HG02943 (cell line): ENCODE results near the gene NIPA2.
"Not testable (repeated sequence)": the region's sequence is repeated elsewhere in the genome, so short reads cannot be mapped to it uniquely, and the experiment has no call there.

Experiments
- ATAC-seq: cut with Tn5 transposase; IDR thresholded peaks from one replicate; pipeline ENCODE4 v1.9.1; 2021; ENCODE audit warnings: mild to moderate bottlenecking, low read depth, moderate library complexity; ENCODE audit not compliant: unreplicated experiment

NIPA2 gene

DNA sequence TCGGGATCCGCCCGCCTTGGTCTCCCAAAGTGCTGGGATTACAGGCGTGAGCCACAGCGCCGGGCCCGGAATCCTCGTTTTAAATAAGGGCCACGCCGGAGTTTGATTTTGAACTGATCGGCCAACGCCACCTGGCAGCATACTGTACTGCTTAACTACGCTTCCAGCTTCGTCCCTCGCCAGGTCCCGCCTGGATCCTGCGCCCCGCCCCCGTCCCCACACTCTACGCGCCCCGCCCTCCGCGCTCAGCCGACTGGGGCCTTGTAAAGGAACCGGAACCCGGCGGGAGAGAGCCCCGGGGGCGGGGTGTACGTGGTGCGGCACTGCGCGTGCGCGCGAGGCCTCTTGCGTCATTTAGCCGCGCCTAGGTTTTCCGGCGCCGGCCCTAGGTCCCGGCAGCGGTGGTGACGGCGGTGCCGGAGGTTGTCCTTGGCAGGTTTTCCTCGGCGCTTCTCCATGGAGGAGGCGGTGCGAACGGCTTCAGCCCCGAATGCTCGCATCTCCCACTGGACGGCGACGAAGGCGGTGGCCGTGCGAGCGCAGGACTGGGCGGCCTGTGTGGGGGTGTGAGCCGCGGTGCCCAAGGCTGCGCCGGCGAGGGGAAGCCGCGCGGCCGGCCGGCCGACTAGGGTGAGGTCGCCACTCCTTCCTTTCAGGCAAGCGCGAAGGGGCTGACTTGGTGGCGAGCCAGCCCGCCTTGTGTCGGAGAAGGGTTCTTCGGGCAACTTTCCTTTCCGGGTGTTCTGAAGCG lies at the start of gene NIPA2:
TSS of gene NIPA2 (plus strand) at position 375 of the 751 bp plus-strand sequence. CDS start 13,066 bp downstream, outside the sequence.
- peak; percentile 77 for ATAC-seq

DNA sequence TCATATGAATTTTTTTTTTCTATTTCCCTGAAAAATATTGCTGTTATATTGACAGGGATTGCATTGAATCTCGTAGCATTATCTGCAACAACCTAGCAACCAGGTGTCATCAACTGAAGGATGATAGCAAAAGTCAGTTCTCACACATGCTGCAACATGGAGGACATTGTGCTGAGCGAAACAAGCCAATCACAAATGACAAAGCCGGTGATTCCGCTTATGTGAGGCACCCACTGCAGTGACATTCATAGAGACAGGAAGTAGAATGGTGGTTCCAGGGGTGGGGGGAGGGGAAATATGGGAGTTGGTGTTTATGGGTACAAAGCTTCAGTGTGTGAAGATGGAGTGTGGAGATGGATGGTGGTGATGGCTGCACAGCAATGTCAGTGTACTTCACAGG lies 44.4 kb upstream of the NIPA2 start:
- no peak for ATAC-seq

DNA sequence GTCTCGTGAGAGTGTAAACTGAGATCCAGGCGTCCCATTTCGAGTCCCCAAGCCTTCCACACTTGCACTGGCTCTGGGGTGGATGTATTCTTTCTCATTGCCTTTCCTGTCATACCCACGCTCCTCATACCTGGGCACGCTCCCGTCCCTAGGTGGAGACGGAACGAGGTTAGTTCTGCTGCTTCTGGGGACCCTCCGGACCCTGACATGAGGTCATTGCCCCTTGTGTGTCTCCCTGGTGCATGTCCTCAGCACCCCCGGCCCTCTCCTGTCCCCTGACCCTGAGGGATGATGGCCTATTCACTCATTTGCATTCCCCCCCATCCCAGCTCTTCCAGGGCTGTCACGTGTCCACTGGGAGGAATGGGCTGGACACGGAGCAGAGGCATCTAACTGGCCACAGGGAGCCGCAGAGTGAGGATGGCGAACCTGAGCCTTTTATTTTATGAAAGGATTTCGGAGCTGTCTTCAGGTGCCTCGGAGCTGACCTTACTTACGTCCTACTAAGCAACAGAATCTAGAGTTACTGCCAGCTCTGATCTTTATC lies 43.8 kb upstream of the NIPA2 start:
- no peak for ATAC-seq

DNA sequence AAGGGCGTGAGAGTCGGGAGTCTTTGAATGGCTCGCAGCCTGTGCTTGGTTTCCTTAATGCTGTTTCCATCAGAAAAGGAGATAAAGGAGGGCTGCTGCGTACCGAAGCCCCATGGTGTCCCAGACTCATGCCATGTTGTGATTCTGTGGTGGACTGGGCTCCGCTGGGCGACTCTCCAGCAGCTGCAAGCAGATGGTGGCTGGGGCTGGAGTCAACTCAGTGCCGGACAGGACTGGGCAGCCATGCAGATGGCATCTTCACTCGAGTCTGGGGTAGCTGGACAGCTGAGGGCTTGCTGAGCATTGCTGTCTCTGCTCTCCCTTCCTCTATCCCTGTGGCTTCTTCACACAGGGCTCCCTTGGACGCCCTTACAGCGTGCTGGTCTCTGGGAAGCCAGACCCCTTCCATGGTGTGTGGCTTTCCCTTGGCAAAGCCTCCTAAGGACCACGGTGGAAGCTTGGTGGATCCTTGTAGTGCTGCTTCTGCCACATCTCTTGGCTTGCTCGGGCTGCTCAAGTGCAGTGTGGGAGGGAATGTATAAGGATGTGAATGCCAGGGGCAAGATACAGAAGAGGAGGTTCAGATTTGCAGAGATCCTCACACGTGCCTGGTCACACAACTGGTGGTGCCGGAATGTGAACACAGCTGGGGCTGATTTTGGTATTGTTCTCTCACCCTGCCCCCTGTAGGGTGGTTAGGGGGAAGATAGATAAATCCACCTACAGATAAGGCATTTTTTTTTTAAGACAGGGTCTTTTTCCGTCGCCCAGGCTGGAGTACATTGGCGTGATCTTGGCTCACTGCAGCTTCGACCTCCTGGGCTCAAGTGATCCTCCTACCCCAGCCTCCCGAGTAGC lies 43.0 kb upstream of the NIPA2 start:
- no peak for ATAC-seq

DNA sequence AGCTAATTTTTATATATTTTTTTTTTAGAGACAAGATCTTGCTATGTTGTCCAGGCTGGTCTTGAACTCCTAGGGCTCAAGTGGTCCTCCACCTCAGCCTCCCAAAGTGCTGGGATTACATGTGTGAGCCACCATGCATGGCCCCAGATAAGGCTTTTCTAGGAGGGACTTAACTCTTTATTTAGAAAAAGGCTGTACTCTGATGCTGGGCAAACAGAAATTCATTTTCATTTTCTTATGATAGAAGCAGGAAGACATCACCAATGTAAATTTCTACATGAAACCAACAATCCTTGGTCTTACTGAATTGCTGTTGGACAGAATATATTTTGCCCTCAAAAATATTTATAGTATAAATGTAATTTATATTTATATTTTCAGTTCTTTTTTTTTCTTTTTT lies 42.4 kb upstream of the NIPA2 start:
- no peak for ATAC-seq

DNA sequence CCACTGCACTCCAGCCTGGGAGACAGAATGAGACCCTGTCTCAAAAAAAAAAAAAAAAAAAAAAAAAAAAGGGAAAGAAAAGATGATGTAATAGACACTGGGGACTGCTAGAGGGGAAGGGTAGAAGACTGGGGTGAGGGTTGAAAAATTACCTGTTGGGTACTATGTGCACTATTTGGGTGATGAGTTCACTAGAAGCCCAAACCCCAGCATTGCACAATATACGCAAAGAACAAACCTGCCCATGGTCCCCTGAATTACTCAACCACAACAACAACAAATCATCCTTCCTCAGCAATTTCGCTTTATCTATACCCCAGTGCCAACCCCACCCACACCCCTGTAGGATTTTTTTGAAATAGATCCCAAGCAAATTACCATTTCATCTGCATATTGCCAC lies 38.6 kb upstream of the NIPA2 start:
- no peak for ATAC-seq

DNA sequence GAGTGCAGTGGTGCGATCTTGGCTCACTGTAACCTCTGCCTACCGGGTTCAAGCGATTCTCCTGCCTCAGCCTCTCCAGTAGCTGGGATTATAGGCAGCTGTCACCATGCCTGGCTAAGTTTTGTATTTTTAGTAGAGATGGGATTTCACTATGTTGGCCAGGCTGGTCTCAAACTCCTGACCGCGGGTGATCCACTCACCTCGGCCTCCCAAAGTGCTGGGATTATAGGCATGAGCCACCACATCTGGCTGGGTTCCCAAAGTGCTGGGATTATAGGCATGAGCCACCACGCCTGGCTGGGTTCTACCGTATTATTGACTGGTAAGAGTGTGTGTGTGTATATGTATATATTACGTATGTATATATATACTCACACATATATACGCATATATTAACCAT lies 35.5 kb upstream of the NIPA2 start:
- not testable (repeated sequence) for ATAC-seq

DNA sequence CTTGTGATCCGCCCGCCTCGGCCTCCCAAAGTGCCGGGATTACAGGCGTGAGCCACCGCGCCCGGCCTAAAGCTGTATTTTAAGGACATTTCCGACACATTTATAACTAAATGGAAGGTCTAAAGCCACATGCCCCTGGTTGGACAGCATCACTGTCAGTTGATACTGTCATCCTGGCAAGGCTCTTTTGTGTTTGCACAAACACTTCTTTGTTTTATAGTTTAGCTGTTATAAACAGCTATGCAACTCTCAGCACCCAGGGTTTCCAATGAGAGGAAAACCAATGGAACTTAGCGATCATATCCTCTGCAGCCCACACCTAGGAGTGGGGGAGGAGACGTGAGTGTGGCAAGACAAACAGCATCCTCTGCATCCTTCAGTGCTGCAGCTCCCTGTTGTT lies 32.3 kb upstream of the NIPA2 start:
- no peak for ATAC-seq

DNA sequence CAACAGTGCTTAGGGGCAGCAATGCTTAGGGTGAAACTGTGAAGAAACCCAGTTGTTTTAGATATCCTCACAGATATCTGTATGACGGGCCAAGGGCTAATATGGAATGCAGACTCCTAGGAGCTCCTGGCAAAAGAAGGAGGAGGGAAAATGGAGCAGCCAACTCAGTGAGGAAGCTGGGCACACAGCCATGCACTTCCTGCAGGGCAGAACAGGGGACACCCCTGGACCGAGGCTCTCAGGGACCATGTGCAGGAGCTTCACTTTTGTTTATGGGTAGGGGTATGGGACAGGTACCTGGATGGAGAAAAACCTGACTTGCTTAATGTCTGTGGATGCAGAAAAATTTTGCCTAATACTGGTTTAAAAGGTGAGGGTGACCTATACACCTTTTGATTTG lies 31.8 kb upstream of the NIPA2 start:
- ATAC-seq = no peak

DNA sequence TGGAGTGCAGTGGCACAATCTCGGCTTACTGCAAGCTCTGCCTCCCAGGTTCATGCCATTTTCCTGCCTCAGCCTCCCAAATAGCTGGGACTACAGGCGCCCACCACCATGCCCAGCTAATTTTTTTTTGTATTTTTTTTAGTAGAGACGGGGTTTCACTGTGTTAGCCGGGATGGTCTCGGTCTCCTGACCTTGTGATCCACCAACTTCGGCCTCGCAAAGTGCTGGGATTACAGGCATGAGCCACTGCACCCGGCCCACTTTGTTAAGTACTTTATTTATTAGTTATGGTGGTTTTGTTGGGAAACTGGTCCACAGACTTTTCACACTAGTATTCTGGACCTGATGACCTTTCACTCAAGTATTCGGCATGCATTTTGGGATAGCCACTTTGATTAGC lies 30.6 kb upstream of the NIPA2 start:
- not testable (repeated sequence) for ATAC-seq

DNA sequence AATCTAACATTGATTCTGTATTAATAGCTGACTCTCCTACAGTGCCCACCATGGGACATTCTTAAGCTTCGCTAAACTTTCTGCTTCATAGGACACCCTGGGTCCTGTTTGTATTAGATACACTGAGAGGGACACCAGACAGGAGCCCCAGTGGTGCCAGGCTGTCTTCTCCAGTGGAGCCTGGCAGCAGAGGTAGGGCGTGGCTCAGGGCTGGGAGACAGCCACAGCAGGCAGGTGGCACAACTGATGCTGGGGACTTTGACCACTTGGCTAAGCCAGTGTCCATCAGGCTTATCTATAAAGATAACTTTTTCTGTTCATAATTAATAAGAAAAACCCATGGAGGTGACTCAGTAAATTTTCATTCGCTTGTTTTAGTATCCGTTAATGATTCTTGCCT lies 30.2 kb upstream of the NIPA2 start:
- no peak for ATAC-seq

DNA sequence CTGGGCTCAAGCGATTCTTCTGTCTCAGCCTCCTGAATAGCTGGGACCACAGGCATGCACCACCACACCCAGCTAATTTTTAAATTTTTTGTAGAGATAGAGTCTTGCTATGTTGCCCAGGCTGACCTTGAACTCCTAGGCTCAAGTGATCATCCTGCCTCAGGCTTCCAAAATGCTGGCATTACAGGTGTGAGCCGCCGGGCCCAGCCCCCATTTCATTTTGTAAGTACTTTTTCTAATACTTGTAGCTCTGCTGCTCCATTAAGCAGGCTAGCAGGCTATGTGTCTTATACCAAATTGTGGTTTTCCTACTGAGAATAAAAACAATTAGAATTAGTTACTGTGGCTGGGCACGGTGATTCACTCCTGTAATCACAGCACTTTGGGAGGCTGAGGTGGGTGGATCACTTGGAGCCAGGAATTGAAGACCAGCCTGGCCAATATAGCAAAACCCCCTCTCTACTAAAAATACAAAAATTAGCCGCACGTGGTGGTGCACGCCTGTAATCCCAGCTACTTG lies 29.6 kb upstream of the NIPA2 start:
- no peak for ATAC-seq

DNA sequence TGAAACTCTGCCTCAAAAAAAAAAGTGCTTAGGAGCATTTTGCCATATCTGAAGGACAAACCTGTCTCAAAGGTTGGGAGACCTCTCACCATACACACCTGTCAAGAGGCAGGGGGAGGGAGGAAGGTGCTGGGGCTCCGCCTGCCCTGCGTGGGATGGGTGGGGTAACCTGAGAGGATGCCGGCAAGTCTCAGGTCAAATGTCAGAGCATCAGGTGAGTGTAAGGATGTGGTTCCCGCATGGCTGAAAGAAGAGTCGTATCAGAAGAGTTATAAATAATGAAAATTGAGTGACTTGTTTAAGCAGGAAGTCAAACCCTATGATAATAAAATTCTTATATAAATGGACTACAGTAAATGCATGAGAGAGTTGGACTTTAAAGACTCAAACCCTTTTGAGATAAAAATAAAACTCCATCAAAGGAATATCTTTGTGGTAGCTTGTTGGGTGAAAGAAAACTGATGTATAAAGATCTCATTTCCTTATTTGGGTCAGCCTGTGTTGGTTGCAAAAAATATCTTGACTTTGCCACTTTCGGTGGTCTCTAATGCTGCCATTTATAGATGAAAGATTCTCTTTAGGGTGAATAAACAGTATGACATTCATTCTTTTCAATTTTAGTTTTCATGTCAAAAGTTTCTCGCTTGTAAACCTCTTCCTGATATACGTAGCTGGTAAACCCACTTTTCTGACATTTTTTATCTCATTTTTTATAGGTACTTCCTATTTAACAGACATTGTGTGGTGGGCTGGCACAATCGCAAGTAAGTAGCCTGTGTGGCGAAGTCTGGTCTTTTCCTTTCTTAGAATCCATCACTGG lies 28.2 kb upstream of the NIPA2 start:
- ATAC-seq = no peak

DNA sequence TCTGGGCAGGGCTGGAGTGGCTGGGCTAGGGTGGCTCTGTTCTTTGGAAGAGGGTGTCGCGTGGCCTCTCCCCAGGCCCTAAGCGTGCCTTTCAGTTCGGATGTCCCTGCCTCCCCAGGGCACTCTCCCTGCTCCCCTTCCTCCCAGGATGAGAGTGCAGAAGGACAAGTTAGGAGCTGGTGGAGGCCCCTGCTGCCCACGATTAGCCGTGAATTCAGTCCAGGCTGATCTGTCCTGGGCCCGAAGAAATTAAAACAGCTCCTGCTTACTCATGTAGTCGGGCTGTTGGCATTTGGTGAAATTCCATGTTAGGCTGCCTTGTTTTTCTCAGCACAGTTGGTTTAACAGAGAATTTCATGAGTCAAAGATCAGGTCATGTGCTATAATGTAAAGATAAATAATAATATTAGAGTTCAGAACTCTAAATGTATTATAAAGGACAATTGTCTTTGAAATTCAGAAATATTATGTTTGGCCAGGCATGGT lies 27.6 kb upstream of the NIPA2 start:
- ATAC-seq = no peak

DNA sequence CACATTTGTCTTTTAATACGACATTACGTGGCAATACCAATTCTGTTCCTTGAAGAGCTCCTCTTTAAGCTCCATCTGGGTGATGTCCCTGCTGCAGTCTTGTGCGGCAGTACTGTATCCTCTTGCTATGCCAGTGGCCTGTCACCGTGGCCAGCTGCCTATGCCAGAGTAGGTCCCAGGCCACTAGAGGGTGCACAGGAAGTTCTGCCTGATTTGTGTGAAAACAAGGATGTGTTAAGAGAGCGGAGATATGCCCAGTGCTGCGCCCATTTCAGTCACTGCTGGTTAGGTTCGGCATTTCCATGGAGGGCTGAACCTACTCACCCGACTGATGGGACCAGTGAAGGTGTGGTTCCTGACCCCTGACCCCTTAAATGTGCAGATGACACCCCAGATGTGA lies 26.8 kb upstream of the NIPA2 start:
- ATAC-seq = no peak

DNA sequence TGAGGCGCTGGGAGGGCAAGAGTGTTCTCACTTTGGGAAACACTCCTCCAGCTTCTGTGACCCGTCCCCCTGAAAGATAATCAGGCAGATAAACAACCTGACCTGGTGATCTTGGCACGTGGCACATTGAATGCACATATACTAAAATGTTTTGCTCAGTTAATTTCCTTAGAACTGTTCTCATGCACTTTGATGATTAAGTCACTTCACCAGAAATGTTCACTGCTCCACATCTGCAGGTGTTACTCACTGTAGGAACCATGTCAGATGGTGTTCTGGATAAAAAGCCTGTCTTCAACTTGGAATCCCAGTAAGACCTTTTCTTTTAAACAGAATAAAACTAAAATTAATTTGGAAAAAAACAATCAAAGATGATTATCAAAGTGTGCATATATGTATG lies 24.6 kb upstream of the NIPA2 start:
- no peak for ATAC-seq

DNA sequence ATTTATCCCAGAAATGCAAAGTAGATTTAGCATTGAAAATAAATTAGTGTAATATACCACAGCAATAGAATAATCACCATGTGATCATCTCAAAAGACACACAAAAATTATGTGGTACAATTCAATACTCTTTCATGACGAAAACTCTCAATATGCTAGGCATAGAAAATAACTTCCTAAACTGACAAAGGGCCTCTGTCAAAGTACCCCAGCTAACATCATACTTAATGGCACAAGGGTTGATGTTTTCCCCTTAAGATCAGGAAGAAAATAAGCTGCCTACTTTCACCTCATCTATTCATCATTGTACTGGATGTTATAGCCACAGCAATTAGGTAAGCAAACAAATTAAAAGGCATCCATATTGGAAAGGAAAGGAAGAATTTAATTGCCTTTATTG lies 22.7 kb upstream of the NIPA2 start:
- ATAC-seq = no peak

DNA sequence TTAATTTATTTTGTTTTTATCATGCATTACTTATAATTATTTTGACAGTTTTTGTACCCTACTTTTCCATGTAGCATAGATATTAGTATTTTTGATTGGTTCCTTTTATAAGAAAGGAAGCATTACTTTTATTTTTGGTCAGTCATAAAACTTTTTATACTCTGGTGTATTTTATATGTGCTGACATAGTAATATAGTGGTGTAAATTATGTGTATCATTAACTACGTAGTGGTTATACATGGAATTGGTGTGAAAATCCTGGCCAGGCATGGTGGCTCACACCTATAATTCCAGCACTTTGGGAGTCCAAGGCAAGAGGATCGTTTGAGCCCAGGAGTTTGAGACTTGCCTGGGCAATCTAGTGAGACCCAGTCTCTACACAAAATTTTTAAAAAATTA lies 18.8 kb upstream of the NIPA2 start:
- no peak for ATAC-seq

DNA sequence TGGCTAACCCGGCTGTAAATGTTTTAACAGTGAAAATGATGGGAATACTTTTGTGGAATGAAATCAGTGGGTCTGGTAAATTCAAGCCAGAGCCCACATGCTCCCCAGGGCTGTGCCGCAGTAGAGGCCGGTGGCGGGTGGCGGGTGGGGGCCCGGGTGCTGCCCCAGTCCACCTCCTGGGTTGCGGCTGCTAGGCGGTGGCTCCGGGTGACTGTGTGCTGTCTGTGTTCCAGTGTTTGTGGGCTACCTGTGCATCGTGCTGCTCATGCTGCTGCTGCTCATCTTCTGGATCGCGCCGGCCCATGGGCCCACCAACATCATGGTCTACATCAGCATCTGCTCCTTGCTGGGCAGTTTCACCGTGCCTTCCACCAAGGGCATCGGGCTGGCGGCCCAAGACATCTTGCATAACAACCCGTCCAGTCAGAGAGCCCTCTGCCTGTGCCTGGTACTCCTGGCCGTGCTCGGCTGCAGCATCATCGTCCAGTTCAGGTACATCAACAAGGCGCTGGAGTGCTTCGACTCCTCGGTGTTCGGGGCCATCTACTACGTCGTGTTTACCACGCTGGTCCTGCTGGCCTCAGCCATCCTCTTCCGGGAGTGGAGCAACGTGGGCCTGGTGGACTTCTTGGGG lies 14.9 kb upstream of the NIPA2 start:
- ATAC-seq = no peak

DNA sequence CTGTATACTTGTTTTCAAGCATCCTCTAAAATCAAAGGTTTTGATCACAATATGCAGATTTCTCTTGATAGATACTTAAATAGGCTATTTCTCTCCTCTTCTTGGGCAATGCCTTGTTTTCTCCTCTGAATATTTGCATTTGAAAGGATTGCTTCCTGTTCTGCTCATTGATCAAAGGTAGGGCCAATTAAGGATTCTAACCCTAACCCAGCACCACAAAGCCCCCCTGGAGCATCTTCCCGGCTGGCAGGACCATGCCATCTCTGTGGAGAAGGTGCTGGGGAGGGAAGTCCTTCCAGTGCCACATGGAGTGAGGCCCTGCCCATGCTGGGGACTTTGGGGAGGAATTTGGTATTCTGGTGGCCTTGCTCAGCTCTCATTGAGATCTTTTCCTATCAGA lies 11.3 kb upstream of the NIPA2 start:
- no peak for ATAC-seq
